Brain microvascular endothelial cell (primary cell): Measurements from ENCODE around the gene CATSPERB.

ENCODE experiments used
- DNase-seq: peaks from one replicate; pipeline ENCODE4 v3.0.0-alpha.2; 2020
- H3K27ac ChIP-seq: fragments of 250-450 bp; sonication (Bioruptor Pico); 2 replicates; pipeline ENCODE4 v1.5.1; 2020; ENCODE audit warnings: mild to moderate bottlenecking, moderate library complexity
- H3K27me3 ChIP-seq: fragments of 250-450 bp; sonication (Bioruptor Pico); replicated peaks from 2 replicates; pipeline ENCODE4 v1.5.1; 2020; ENCODE audit warnings: mild to moderate bottlenecking
- H3K36me3 ChIP-seq: fragments of 250-450 bp; sonication (Bioruptor Pico); replicated peaks from 2 replicates; pipeline ENCODE4 v1.5.1; 2020; ENCODE audit warnings: mild to moderate bottlenecking
- H3K4me3 ChIP-seq: 2 replicates; pipeline ENCODE4 v1.5.1; 2011; ENCODE audit warnings: low read depth, mild to moderate bottlenecking, control low read depth, low read length, moderate library complexity
- CTCF ChIP-seq: IDR thresholded peaks from 2 replicates; pipeline ENCODE4 v1.5.1; 2011; ENCODE audit warnings: low read depth, mild to moderate bottlenecking, moderate library complexity, low read length, control low read depth, inconsistent platforms; ENCODE audit errors: missing control alignments
- in situ Hi-C: cut with HindIII; loops from 2 replicates; pipeline ENCODE4 v1.10.0; 2017; ENCODE audit warnings: low sequenced_read_pairs, low pct_ligation_motif_present

Gene CATSPERB

GRCh38 chr14:91731018-91731417 is 868 bp downstream of the CATSPERB start:
- in situ Hi-C loops = no loop called here
- no peak overlapping the region for H3K4me3 ChIP-seq
- no peaks in the 10 kb centered on the region for H3K36me3 ChIP-seq
- no peak for DNase-seq
- H3K27ac ChIP-seq = no peak overlapping the region
- no peak for TF ChIP-seq CTCF
- H3K27me3 ChIP-seq = no peaks in the 10 kb centered on the region

GRCh38 chr14:91729756-91730155 is 2.1 kb downstream of the CATSPERB start:
- Histone ChIP-seq H3K27me3 (no peaks in the 10 kb centered on the region), H3K27ac (no peak overlapping the region), H3K36me3 (no peaks in the 10 kb centered on the region), H3K4me3 (no peak overlapping the region)
- DNase-seq = no peak
- in situ Hi-C loops = no loop called here
- no peak for TF ChIP-seq CTCF

GRCh38 chr14:91728616-91729183 is 3.2 kb downstream of the CATSPERB start:
- H3K36me3 ChIP-seq = no peaks in the 10 kb centered on the region
- DNase-seq = no peak
- in situ Hi-C loops = no loop called here

GRCh38 chr14:91727121-91727520 is 4.8 kb downstream of the CATSPERB start:
- H3K27me3 ChIP-seq = no peaks in the 10 kb centered on the region
- in situ Hi-C loops = no loop called here
- no peak for DNase-seq
- no peaks in the 10 kb centered on the region for H3K36me3 ChIP-seq
- H3K4me3 ChIP-seq = no peak overlapping the region
- no peak for TF ChIP-seq CTCF
- no peak overlapping the region for H3K27ac ChIP-seq

More at GRCh38 chr14:91728616-91729183, 3.2 kb downstream of the CATSPERB start:
- Histone ChIP-seq H3K27me3 (no peaks in the 10 kb centered on the region), H3K27ac (no peak overlapping the region), H3K4me3 (no peak overlapping the region)
- TF ChIP-seq CTCF = no peak

GRCh38 chr14:91723501-91723900 is 8.4 kb downstream of the CATSPERB start:
- in situ Hi-C loops = no loop called here
- TF ChIP-seq CTCF = no peak
- Histone ChIP-seq H3K27me3 (no peaks in the 10 kb centered on the region), H3K4me3 (no peak overlapping the region), H3K27ac (no peak overlapping the region), H3K36me3 (no peaks in the 10 kb centered on the region)
- DNase-seq = no peak

GRCh38 chr14:91722386-91722785 is 9.5 kb downstream of the CATSPERB start:
- H3K27me3 ChIP-seq = no peaks in the 10 kb centered on the region
- no peak for DNase-seq
- no peak overlapping the region for H3K27ac ChIP-seq
- no peak for TF ChIP-seq CTCF
- in situ Hi-C loops = no loop called here
- no peak overlapping the region for H3K4me3 ChIP-seq
- no peaks in the 10 kb centered on the region for H3K36me3 ChIP-seq
